ENCODE data around the gene CDKN2B-AS1.

DNA sequence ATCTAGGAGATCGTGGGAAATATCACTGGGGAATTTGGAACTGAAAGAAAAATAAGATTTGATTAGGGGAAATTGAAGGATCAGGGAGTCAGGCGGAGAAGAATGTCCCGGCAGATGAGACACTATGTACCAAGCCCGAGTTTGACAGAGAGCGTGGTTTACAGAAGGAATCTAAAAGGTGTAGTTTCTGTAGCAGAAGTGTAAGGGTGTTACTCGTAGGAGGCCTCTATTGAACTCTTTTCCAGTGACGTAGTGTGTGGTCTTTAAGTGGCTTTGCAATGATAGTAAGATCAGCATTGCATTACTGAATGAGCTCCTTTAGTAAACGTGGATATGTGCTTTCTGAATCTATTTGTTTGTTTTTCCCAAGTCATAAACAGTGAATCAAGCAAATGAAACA, 73.8 kb downstream of the CDKN2B-AS1 start:
- TF ChIP-seq POLR2A (IDR thresholded peaks at IDR 0.05): no peak
- TF ChIP-seq, protein P1, sequence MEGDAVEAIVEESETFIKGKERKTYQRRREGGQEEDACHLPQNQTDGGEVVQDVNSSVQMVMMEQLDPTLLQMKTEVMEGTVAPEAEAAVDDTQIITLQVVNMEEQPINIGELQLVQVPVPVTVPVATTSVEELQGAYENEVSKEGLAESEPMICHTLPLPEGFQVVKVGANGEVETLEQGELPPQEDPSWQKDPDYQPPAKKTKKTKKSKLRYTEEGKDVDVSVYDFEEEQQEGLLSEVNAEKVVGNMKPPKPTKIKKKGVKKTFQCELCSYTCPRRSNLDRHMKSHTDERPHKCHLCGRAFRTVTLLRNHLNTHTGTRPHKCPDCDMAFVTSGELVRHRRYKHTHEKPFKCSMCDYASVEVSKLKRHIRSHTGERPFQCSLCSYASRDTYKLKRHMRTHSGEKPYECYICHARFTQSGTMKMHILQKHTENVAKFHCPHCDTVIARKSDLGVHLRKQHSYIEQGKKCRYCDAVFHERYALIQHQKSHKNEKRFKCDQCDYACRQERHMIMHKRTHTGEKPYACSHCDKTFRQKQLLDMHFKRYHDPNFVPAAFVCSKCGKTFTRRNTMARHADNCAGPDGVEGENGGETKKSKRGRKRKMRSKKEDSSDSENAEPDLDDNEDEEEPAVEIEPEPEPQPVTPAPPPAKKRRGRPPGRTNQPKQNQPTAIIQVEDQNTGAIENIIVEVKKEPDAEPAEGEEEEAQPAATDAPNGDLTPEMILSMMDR (IDR thresholded peaks at IDR 0.05): no peak
